ENCODE results near the gene FILIP1L. TPM values are rescaled to one million over a fixed set of nuclear protein-coding genes. Genes with fewer than 3 reads are reported as not detected.

The FILIP1L gene
- total and polyA plus RNA-seq, 11 donors, result 18.2 to 120 (median 77.3) TPM

DNA sequence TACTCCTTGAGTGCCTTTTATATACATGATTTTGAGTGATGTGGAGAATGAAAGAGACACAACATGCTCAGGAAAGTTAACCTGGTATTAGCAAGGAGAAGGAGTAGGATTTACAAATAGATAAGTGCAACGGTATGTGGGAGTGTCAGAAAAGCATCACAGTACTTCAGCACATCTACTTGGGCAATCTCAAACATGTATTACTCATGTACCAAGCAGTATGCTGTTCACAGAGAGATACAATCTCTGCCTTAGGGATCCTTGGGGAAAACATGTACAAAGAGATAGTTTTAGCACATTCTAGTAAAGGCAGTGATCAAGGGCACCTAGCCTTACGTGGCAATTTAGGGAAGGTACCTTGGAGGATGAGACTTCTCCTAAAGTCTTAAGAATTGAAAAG is 146.5 kb downstream of the FILIP1L start:
- H3K27ac ChIP-seq, result peak overlapping the region in 1 of 12 donors; percentile 59
- intact Hi-C loops (cut with DNase I), result no loop called here

DNA sequence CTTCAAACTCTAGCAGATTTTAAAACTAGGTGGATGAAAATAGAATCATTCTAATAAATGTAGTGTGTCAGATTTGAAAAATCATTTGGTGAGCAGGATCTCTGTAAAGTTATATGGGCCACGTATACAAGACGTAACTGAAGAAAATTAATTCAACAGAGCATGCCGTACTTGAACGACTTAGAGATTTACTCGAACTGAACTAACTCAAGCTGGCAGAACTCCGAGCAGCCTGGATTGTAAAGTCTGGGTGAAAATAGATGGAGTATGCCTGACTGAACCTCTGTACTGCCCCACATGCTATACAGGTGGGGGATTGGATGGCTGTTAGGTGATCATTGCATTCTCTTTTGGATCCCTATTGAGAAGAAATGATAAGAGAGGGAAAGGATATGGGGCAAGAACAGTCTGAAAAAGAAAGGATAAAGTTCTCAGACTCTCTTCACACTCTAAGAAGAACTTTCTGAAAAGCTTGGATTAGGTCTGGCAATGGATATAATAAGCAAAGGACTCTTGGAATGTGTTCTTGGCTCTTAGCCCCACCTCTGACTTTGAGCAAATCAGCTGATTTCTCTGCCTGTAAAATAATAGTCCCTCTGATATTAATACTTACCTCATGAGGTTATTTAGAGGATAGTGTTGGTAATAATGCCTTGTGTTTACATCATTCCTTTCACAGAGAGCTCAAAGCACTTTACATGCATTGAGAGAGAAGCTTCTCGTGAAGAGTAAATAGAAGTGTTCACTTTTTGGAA is 147.5 kb downstream of the FILIP1L start:
- ATAC-seq (peak in 1 of 4 donors; percentile 12), DNase-seq (no peak)
- H3K27me3 ChIP-seq, result no peaks in the 10 kb centered on the region
- no peak overlapping the region for H3K4me3 ChIP-seq
- no peaks in the 10 kb centered on the region for H3K36me3 ChIP-seq
- WGBS, 4 donors, result 82 to 89% (median 83%) methylated on average over 7 of the region's 7 CpGs
- H3K9me3 ChIP-seq, result no peaks in the 10 kb centered on the region
- intact Hi-C loops (cut with DNase I), result no loop called here
- H3K27ac ChIP-seq, result peak overlapping the region in 6 of 12 donors; percentile 5 to 79 (median 56)
- no peak for TF ChIP-seq POLR2A (IDR thresholded peaks at IDR 0.05)
- TF ChIP-seq, protein P1, sequence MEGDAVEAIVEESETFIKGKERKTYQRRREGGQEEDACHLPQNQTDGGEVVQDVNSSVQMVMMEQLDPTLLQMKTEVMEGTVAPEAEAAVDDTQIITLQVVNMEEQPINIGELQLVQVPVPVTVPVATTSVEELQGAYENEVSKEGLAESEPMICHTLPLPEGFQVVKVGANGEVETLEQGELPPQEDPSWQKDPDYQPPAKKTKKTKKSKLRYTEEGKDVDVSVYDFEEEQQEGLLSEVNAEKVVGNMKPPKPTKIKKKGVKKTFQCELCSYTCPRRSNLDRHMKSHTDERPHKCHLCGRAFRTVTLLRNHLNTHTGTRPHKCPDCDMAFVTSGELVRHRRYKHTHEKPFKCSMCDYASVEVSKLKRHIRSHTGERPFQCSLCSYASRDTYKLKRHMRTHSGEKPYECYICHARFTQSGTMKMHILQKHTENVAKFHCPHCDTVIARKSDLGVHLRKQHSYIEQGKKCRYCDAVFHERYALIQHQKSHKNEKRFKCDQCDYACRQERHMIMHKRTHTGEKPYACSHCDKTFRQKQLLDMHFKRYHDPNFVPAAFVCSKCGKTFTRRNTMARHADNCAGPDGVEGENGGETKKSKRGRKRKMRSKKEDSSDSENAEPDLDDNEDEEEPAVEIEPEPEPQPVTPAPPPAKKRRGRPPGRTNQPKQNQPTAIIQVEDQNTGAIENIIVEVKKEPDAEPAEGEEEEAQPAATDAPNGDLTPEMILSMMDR (IDR thresholded peaks at IDR 0.05), result no peak
- peaks cover 0 to 42% (median 19%) of the 10 kb centered on the region in 12 donors for H3K4me1 ChIP-seq

More for the DNA sequence above, 146.5 kb downstream of the FILIP1L start:
- no peaks in the 10 kb centered on the region for H3K9me3 ChIP-seq
- 83 to 94% (median 87%) methylated on average over 2 of the region's 2 CpGs for WGBS, 4 donors
- no peak for DNase-seq
- H3K4me3 ChIP-seq, result no peak overlapping the region
- peaks cover 0 to 36% (median 17%) of the 10 kb centered on the region in 12 donors for H3K4me1 ChIP-seq
- TF ChIP-seq POLR2A (IDR thresholded peaks at IDR 0.05), result no peak
- TF ChIP-seq, protein P1 (IDR thresholded peaks at IDR 0.05), result no peak
- no peaks in the 10 kb centered on the region for H3K27me3 ChIP-seq
- ATAC-seq, result no peak
- no peaks in the 10 kb centered on the region for H3K36me3 ChIP-seq

DNA sequence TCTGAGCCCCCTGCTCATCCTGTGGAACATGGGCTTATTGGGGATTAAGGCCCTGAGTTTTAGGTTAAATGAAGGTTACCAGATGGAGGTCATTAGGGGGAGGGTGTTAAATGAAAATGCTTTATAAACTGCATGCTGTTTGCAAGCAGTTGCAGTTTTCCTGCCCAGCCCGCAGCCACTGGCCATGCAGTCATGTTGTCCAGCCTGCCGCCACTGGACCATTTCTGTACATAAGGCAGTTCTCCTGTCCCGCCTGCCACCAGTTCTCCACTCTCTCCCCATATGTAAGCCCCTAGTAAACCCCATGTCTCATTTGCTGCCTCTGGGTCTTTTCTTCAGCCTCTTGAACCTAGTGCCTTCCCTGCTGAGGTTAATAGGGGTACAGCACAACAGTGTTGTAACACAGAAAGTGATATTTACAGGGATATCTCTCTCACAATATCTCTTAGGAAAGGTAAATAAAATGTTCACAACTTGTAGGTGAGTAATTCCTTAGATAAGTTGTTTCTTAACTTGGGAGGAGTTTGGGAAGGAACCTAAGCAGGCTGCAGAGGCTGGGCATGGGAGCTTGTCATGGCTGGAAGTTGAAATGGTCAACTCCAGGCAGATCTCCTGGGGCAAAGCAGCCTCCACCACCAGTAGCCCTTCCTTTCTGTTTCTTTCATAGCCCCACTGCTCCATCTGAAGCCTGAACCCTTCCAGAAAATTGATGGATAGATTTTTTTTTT is 148.5 kb downstream of the FILIP1L start:
- WGBS, 4 donors, result 98 to 100% (median 99%) methylated on average over 3 of the region's 3 CpGs
- ATAC-seq (no peak), DNase-seq (no peak)

More for the DNA sequence above, 148.5 kb downstream of the FILIP1L start:
- H3K27ac ChIP-seq, result peak overlapping the region in 8 of 12 donors; percentile 34 to 79 (median 54)
- H3K4me1 ChIP-seq, result peaks cover 0 to 50% (median 24%) of the 10 kb centered on the region in 12 donors
- no peaks in the 10 kb centered on the region for H3K36me3 ChIP-seq
- no peaks in the 10 kb centered on the region for H3K27me3 ChIP-seq
- TF ChIP-seq, protein P1 (IDR thresholded peaks at IDR 0.05), result no peak
- no peak for TF ChIP-seq POLR2A (IDR thresholded peaks at IDR 0.05)
- intact Hi-C loops (cut with DNase I), result no loop called here
- no peaks in the 10 kb centered on the region for H3K9me3 ChIP-seq
- H3K4me3 ChIP-seq, result no peak overlapping the region

All from heart left ventricle (tissue), 16 donors.